Right ventricle myocardium inferior (tissue), 1 donor: ENCODE measurements around the gene TMPRSS7. TPM values are rescaled to one million over a fixed set of nuclear protein-coding genes. Genes with fewer than 3 reads are reported as not detected.
"Not testable (repeated sequence)": the region's sequence is repeated elsewhere in the genome, so short reads cannot be mapped to it uniquely, and the experiment has no call there.

Experiments
- ATAC-seq: fragments of 200-7000 bp; cut with Tn5 transposase; one replicate; pipeline ENCODE4 v1.9.1; 2020; ENCODE audit warnings: mild to moderate bottlenecking, moderate library complexity
- DNase-seq: peaks from one replicate; pipeline ENCODE4 v3.0.0; 2021; ENCODE audit errors: missing footprints
- intact Hi-C: fragments of 100-400 bp; cut with DNase I; formaldehyde crosslinking; loops from one replicate; pipeline ENCODE4 v1.11.0; 2022
- total RNA-seq: library from RNA; stranded (reverse); fragmentation: NEBNext Ultra II Directional; extraction: Animal tissue kit (Norgen Biotek cat#: 25700); gene quantifications from one replicate; pipeline ENCODE4 v1.2.1, GENCODE V29; 2021
- donor health status: DM: no; HTN: yes; CAD: no; lungs with severe emphysema.

TMPRSS7 gene
- total RNA-seq, 1 donor from 2014 or later = not detected

GRCh38 chr3:112009670-112010069 is 24.9 kb upstream of the TMPRSS7 start:
- ATAC-seq = no peak
- DNase-seq = no peak
- intact Hi-C loops = loop anchor here (5.0 kb wide), 1 partner anchor 37 kb away; no protein-coding TSS in a partner anchor

- no peak for ATAC-seq
- DNase-seq = no peak
- intact Hi-C loops = loop anchor here (5.0 kb wide), 1 partner anchor 38 kb away; no protein-coding TSS in a partner anchor
Observed at GRCh38 chr3:112010636-112011035, 23.9 kb upstream of the TMPRSS7 start.

DNA sequence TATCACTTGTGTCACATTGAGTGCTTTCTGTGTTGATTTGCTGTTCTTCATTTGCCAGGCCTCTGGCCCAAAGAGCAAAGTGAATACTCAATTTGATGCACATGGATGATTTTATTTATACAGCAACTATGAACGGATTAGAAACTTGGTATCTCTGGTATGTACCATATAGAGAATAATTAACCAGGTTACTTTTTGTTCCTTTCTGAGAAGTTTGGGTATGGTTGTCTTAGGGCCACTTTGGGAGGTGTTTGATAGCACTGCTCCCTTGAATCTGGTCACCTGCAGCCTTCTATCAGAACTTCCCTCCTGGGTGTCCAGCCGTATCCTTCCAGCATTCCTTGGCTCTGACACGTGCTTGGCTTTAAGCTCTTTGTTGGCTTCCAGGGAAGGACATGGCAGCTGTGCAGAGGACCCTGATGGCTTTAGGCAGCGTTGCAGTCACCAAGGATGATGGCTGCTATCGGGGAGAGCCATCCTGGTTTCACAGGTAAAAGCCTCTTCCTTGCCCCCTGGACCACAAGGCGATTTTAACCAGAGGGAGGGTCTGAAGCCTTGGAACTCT is 23.1 kb upstream of the TMPRSS7 start:
- no peak for ATAC-seq
- no peak for DNase-seq
- intact Hi-C loops = loop anchor here (5.0 kb wide), 1 partner anchor 39 kb away; no protein-coding TSS in a partner anchor

- peak; percentile 29 for ATAC-seq
Observed at GRCh38 chr3:112012205-112012992, 22.1 kb upstream of the TMPRSS7 start.

DNA sequence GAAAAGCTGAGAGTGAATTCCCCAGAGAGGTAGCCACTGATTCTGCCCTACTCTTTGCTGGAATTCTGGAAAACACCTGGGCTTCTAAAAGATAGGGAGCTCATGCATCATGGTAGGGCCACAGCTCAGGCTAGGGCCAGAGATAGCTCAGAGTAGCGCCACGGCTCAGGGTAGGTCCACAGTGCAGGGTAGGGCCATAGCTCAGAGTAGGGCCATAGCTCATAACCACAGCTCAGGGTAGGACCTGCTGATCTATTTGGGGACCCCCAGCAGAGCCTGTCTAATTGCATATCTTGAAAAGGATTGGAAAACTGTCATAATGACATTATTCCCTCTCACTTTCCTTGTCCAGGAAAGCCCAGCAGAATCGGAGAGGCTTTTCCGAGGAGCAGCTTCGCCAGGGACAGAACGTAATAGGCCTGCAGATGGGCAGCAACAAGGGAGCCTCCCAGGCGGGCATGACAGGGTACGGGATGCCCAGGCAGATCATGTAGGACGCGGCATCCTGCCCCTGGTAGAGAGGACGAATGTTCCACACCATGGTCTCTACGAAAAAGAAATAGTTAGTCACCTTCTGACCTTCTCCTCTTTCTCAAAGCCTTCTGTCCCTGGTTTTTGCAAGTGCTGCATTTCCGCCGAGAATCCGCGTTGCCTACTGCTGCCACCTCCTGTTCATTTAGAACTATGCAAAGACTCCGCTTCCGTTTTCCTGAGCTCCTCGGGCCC is 21.3 kb upstream of the TMPRSS7 start:
- DNase-seq (no peak), ATAC-seq (peak; percentile 81)
- intact Hi-C loops = loop anchor here (1.0 to 5.0 kb wide), 3 partner anchors 24 to 41 kb away; no protein-coding TSS in a partner anchor

More at GRCh38 chr3:112012205-112012992, 22.1 kb upstream of the TMPRSS7 start:
- intact Hi-C loops = loop anchor here (1.0 to 5.0 kb wide), 3 partner anchors 30 to 343 kb away; no protein-coding TSS in a partner anchor
- no peak for DNase-seq

GRCh38 chr3:112013784-112014143 is 20.8 kb upstream of the TMPRSS7 start:
- DNase-seq (no peak), ATAC-seq (no peak)
- intact Hi-C loops = loop anchor here (1.0 to 5.0 kb wide), 3 partner anchors 24 to 41 kb away; no protein-coding TSS in a partner anchor

GRCh38 chr3:112017091-112017490 is 17.4 kb upstream of the TMPRSS7 start:
- no peak for ATAC-seq

DNA sequence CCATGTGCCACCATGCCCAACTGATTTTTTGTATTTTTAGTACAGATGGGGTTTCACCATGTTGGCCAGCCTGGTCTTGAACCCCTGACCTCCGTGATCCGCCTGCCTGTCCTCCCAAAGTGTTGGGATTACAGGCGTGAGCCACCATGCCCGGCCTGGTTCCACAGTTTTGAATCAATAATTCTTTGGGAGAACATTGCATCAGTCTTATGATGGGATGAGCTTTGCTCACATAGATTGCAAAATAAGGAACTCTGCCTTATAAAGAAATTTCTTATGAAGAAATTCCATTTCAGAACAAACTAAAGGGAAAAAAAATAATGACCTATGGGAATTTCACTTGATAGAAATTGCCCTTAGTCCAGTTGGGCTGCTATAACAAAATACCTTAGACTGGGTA is 15.8 kb upstream of the TMPRSS7 start:
- intact Hi-C loops = no loop called here
- ATAC-seq = no peak

More at GRCh38 chr3:112017091-112017490, 17.4 kb upstream of the TMPRSS7 start:
- intact Hi-C loops = no loop called here
- no peak for DNase-seq

DNA sequence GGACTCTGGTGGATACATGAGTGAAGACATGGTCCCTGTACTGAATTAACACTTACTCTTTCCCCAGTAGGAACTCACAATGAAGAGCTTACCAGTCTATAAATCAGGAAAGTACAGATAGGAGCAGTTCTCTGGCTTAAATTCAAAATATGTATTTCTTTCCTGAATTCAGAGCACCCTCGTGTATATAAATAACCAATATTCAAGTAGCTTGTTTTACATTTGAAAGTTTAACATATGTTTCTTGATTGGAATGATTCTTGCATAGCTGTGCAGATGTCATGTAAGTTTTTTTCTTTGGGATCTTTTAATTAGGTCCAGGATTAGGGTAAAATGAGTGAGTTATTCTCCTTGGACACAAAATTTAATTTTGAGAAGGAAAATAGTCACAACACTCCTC is 14.8 kb upstream of the TMPRSS7 start:
- DNase-seq = no peak
- intact Hi-C loops = no loop called here
- ATAC-seq = no peak

More for the DNA sequence above, 15.8 kb upstream of the TMPRSS7 start:
- DNase-seq = no peak

GRCh38 chr3:112020674-112021085 is 13.9 kb upstream of the TMPRSS7 start:
- ATAC-seq = no peak

DNA sequence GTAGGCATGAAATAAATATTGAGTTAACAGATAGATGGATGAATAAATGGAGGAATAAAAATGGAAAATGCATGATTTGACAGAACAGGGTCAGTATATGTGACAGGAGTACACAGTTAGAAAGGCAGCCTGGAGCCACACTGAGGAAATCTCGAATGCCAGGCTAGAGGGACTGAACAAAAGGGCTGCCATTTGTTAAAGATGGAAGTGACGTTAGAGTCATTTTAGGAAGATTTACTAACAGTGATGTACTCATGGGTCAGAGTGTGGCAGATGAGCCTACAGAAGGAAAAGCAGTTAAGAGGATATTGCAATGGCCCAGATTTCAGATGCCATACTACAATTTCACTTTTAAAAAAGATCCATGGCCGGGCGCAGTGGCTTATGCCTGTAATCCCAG is 7.4 kb upstream of the TMPRSS7 start:
- DNase-seq = no peak
- ATAC-seq = no peak
- intact Hi-C loops = no loop called here

More at GRCh38 chr3:112020674-112021085, 13.9 kb upstream of the TMPRSS7 start:
- intact Hi-C loops = no loop called here
- DNase-seq = no peak

DNA sequence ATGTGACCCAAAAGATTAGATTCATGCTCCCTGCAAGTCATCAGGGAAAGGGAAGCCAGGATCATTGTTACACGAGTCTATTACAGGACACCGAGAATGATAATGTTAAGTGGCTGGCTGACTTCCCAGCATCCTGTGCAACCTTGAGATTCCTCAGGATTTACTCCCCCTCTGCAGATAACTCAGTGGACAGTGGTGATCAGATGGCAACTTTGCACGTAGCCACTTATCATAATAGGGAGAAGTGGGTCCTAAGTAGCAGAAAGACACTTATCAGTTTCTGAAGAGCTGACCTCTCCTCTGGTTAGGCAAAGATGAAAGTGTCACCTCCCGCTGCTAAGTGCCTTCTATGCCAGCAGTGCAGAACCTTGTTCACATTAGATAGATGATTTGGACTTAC is 6.7 kb upstream of the TMPRSS7 start:
- intact Hi-C loops = no loop called here
- DNase-seq = no peak
- ATAC-seq = peak; percentile 54

DNA sequence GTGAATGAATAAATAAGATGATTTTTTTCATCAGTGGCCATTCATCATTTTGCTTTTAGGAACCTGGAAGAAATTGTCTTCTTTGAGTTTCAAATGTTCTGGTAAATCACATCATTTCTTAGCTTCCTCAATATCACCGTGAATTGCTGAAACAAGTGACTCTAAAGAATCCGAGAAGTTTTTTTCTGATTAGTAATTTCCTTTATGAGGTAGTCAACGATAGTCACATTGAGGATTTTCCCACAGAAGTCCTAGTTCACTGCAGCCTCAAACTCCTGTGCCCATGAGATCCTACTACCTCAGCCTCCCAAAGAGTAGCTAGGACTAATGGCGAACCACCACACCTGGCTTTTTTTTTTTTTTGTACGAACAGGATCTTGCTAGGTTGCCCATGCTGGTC is 3.6 kb upstream of the TMPRSS7 start:
- ATAC-seq (no peak), DNase-seq (no peak)
- intact Hi-C loops = no loop called here

GRCh38 chr3:112032098-112032731 is 2.3 kb upstream of the TMPRSS7 start:
- DNase-seq (no peak), ATAC-seq (peak; percentile 62)
- intact Hi-C loops = no loop called here

- ATAC-seq = no peak
- intact Hi-C loops = no loop called here
- no peak for DNase-seq
Observed at GRCh38 chr3:112035241-112035640, 705 bp downstream of the TMPRSS7 start.

- DNase-seq, intact Hi-C loops, ATAC-seq: not testable (repeated sequence)
Observed at GRCh38 chr3:112037194-112037593, 2.7 kb downstream of the TMPRSS7 start.

DNA sequence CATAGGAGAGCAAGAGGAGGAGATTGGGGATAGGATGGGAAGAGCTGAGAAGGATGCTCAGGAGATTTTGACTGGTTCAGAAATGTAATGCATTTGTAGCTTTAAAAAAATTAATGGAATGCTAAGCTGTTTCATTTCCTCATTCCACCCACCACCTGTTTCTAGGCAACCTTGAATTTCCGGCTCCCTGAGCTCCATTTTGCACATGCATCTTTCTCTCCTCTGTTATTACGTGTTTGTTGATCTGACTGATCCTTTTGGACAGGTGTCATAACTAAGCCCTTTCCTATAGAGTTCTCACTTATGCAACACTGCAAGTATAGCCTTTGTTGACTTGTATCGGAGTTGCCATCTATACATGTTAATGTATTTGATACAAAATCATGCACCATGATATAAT is 4.3 kb downstream of the TMPRSS7 start:
- DNase-seq = no peak
- ATAC-seq = no peak
- intact Hi-C loops = no loop called here

DNA sequence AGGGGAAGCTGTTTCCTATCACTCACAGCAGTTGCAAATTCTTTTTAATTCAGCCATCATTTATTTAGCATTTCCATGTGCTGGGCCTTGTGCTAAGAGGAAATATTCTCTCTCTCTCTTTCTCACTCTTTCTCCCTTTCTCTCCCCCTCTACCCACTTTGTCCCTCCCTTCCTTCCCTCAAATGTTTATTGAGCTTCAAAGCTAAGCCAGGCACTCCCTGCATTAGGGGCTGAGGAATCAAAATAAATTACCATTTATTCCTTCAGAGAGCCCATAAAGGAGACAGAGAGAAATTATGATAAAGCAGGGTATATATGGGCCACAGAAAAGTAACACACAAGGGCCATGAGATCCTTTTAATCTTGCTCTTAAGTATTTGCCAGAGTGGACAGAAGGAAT is 6.8 kb downstream of the TMPRSS7 start:
- intact Hi-C loops = no loop called here
- ATAC-seq = no peak
- no peak for DNase-seq

DNA sequence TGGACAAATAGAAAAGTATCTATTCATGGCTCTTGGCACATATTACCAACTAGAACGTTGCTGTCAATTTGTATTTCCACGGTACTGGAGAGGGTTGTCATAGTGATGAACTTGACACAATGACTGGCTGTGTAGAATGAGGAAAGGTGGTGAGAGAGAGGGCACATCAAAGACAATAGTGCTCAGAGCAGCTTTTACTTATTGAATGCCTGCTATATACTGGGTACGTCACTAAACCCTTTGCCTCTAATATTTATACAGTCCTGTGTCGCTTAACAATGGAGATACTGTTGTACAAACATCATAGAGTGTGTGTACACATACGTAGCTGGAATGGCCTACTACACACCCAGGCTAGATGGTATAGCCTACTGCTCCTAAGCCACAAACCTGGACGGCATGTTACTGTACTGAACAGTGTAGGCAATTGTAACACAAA is 8.3 kb downstream of the TMPRSS7 start:
- no peak for DNase-seq
- intact Hi-C loops = loop anchor here (2.0 kb wide), 3 partner anchors 30 to 374 kb away; no protein-coding TSS in a partner anchor
- ATAC-seq = no peak
